SK-N-SH (cell line): ENCODE results near the gene SUN5. TPM values are rescaled to one million over a fixed set of nuclear protein-coding genes. Genes with fewer than 3 reads are reported as not detected.

Experiments used
- CTCF ChIA-PET: fragments of 300-600, 350-600 bp; formaldehyde crosslinking; extraction: SDS; loops from one replicate; lab custom pipeline; 2021; lab: Yijun Ruan, JAX
- POLR2A ChIA-PET: fragments of 350-600 bp; sonication (Branson Sonifier 250); formaldehyde crosslinking; extraction: SDS; loops from one replicate; lab custom pipeline; 2020; ENCODE audit warnings: antibody characterized with exemption, inconsistent platforms; lab: Yijun Ruan, JAX
- DNase-seq: peaks from one replicate; pipeline ENCODE4 v3.0.0; 2012
- H2AFZ ChIP-seq: fragments of 200-600 bp; sonication (generic); 2 replicates; pipeline ENCODE4 v1.8.1; 2016; ENCODE audit warnings: antibody characterized with exemption, mild to moderate bottlenecking, low read depth
- H3F3A ChIP-seq: fragments of 200-600 bp; sonication (generic); replicated peaks from 2 replicates; pipeline ENCODE3; 2016; ENCODE audit warnings: antibody characterized with exemption, mild to moderate bottlenecking; ENCODE audit not compliant: insufficient read depth
- H3K27ac ChIP-seq, 2 experiments: fragments of 200-500 bp in 1 of 2; fragments of 200-600 bp in 1 of 2; sonication (Bioruptor generic) in 1 of 2; sonication (generic), shearing (Covaris generic) in 1 of 2; 2 replicates each; pipeline versions ENCODE4 v1.5.1 to v1.6.1; 2014 to 2016; ENCODE audit warnings: low read depth in 2 of 2, inconsistent platforms in 1 of 2, low read length in 1 of 2, mild to moderate bottlenecking in 1 of 2, mixed read lengths in 1 of 2
- H3K27me3 ChIP-seq: fragments of 200-600 bp; sonication (generic), shearing (Covaris generic); 2 replicates; pipeline ENCODE4 v1.6.1; 2016; ENCODE audit warnings: mixed run types; ENCODE audit not compliant: insufficient read depth
- H3K36me3 ChIP-seq, 2 experiments: fragments of 200-500 bp in 1 of 2; fragments of 200-600 bp in 1 of 2; sonication (Bioruptor generic) in 1 of 2; sonication (generic) in 1 of 2; replicated peaks in 1 of 2; 2 replicates each; pipeline versions ENCODE3 to v1.5.1; 2014 to 2016; ENCODE audit warnings: low read length in 1 of 2, mild to moderate bottlenecking in 1 of 2; ENCODE audit not compliant: insufficient read depth in 2 of 2, control insufficient read depth in 1 of 2
- H3K4me1 ChIP-seq, 2 experiments: fragments of 200-500 bp in 1 of 2; fragments of 200-600 bp in 1 of 2; sonication (Bioruptor generic) in 1 of 2; sonication (generic), shearing (Covaris generic) in 1 of 2; 2 replicates each; pipeline versions ENCODE4 v1.5.1 to v1.6.1; 2014 to 2016; ENCODE audit warnings: low read depth in 1 of 2, low read length in 1 of 2, mixed run types in 1 of 2; ENCODE audit not compliant: insufficient read depth in 2 of 2, control insufficient read depth in 1 of 2
- H3K4me2 ChIP-seq: fragments of 200-600 bp; sonication (generic), shearing (Covaris generic); 2 replicates; pipeline ENCODE4 v1.6.1; 2017; ENCODE audit warnings: mixed run types
- H3K4me3 ChIP-seq, 2 experiments: fragments of 200-500 bp in 1 of 2; fragments of 200-600 bp in 1 of 2; sonication (Bioruptor generic) in 1 of 2; sonication (generic), shearing (Covaris generic) in 1 of 2; 2 replicates each; pipeline versions ENCODE4 v1.5.1 to v1.8.1; 2014 to 2016; ENCODE audit warnings: low read depth in 2 of 2, inconsistent platforms in 1 of 2, low read length in 1 of 2, mild to moderate bottlenecking in 1 of 2, mixed read lengths in 1 of 2, moderate library complexity in 1 of 2
- H3K79me2 ChIP-seq: fragments of 200-600 bp; sonication (generic); 2 replicates; pipeline ENCODE4 v1.8.1; 2017; ENCODE audit warnings: mild to moderate bottlenecking; ENCODE audit not compliant: insufficient read depth
- H3K9ac ChIP-seq: fragments of 200-600 bp; sonication (generic); 2 replicates; pipeline ENCODE4 v1.6.1; 2017; ENCODE audit warnings: mixed run types
- H3K9me2 ChIP-seq: fragments of 200-600 bp; sonication (generic); 2 replicates; pipeline ENCODE4 v1.6.1; 2017; ENCODE audit warnings: mixed run types
- H3K9me3 ChIP-seq: fragments of 200-600 bp; sonication (generic); 2 replicates; pipeline ENCODE4 v1.6.1; 2017; ENCODE audit warnings: mixed run types, mild to moderate bottlenecking, moderate library complexity
- H4K20me1 ChIP-seq: fragments of 200-600 bp; sonication (generic); 2 replicates; pipeline ENCODE4 v1.6.1; 2017; ENCODE audit warnings: mild to moderate bottlenecking, mixed run types; ENCODE audit not compliant: insufficient read depth
- CHD2 ChIP-seq: fragments of 150-350 bp; IDR thresholded peaks from 2 replicates; pipeline ENCODE4 v1.6.1; 2018; ENCODE audit warnings: low read length; ENCODE audit not compliant: partially characterized antibody
- CTCF ChIP-seq: fragments of 200-600 bp; sonication (generic); IDR thresholded peaks from 2 replicates; pipeline ENCODE4 v1.6.1; 2017; ENCODE audit warnings: antibody characterized with exemption, mild to moderate bottlenecking, moderate library complexity
- ELF1 ChIP-seq: IDR thresholded peaks from 2 replicates; pipeline ENCODE4 v1.4.0; 2012
- FOSL2 ChIP-seq: IDR thresholded peaks from 2 replicates; pipeline ENCODE4 v1.4.0; 2012; ENCODE audit warnings: low read depth, mild to moderate bottlenecking, moderate library complexity, borderline replicate concordance
- MXI1 ChIP-seq: IDR thresholded peaks from 2 replicates; pipeline ENCODE4 v1.6.1; 2012; ENCODE audit warnings: mild to moderate bottlenecking, low read depth, low read length, improper control_type of control experiment
- POLR2AphosphoS5 ChIP-seq: IDR thresholded peaks from 2 replicates; pipeline ENCODE4 v1.6.1; 2012; ENCODE audit warnings: low read depth, low read length
- SIN3A ChIP-seq: IDR thresholded peaks from 2 replicates; pipeline ENCODE4 v1.6.1; 2012; ENCODE audit warnings: low read depth, mild to moderate bottlenecking, low read length, moderate library complexity, borderline replicate concordance
- SMC3 ChIP-seq: IDR thresholded peaks from 2 replicates; pipeline ENCODE4 v1.6.1; 2012; ENCODE audit warnings: low read depth, low read length, improper control_type of control experiment
- TAF1 ChIP-seq: IDR thresholded peaks from 2 replicates; pipeline ENCODE4 v1.6.1; 2012; ENCODE audit warnings: low read depth, mild to moderate bottlenecking, low read length, moderate library complexity, borderline replicate concordance
- TCF12 ChIP-seq: IDR thresholded peaks from 2 replicates; pipeline ENCODE4 v1.4.0; 2012
- WGBS: methylation state at CpG from one replicate; pipeline ENCODE4 v1.1.6; 2017; ENCODE audit warnings: low lambda C conversion rate; 5-methylcytosine and 5-hydroxymethylcytosine counted together
- polyA plus RNA-seq, 3 experiments: library from polyadenylated mRNA; depleted of rRNA; stranded (reverse); fragments of >200 nt; gene quantifications; 2 replicates each; pipeline ENCODE4 v1.2.3, GENCODE V29; 2012
- TF ChIP-seq, protein P1 (sequence below): IDR thresholded peaks from 2 replicates; pipeline ENCODE4 v1.6.1; 2012; ENCODE audit warnings: mild to moderate bottlenecking, low read depth, low read length, moderate library complexity

Gene SUN5
- polyA plus RNA-seq, 1 of the 3 experiments (the other 2 are of a cell fraction): not detected

- TF ChIP-seq CHD2 (no peak), POLR2AphosphoS5 (no peak), TAF1 (no peak), TCF12 (no peak), SIN3A (no peak)
Observed at GRCh38 chr20:33021879-33022278, 17.6 kb upstream of the SUN5 start (continued).

GRCh38 chr20:33020278-33021161, 16.3 kb upstream of the SUN5 start:
- TF ChIP-seq, protein P1, sequence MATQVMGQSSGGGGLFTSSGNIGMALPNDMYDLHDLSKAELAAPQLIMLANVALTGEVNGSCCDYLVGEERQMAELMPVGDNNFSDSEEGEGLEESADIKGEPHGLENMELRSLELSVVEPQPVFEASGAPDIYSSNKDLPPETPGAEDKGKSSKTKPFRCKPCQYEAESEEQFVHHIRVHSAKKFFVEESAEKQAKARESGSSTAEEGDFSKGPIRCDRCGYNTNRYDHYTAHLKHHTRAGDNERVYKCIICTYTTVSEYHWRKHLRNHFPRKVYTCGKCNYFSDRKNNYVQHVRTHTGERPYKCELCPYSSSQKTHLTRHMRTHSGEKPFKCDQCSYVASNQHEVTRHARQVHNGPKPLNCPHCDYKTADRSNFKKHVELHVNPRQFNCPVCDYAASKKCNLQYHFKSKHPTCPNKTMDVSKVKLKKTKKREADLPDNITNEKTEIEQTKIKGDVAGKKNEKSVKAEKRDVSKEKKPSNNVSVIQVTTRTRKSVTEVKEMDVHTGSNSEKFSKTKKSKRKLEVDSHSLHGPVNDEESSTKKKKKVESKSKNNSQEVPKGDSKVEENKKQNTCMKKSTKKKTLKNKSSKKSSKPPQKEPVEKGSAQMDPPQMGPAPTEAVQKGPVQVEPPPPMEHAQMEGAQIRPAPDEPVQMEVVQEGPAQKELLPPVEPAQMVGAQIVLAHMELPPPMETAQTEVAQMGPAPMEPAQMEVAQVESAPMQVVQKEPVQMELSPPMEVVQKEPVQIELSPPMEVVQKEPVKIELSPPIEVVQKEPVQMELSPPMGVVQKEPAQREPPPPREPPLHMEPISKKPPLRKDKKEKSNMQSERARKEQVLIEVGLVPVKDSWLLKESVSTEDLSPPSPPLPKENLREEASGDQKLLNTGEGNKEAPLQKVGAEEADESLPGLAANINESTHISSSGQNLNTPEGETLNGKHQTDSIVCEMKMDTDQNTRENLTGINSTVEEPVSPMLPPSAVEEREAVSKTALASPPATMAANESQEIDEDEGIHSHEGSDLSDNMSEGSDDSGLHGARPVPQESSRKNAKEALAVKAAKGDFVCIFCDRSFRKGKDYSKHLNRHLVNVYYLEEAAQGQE: no peak
- TF ChIP-seq CTCF (no peak), MXI1 (no peak), SMC3 (no peak), FOSL2 (no peak), CHD2 (no peak), ELF1 (no peak)
- Histone ChIP-seq H3K9me2 (no peaks in the 10 kb centered on the region), H4K20me1 (no peaks in the 10 kb centered on the region), H3K36me3 (no peaks in the 10 kb centered on the region), H3F3A (no peaks in the 10 kb centered on the region), H3K79me2 (no peaks in the 10 kb centered on the region), H3K9ac (no peak overlapping the region), H3K27me3 (peaks cover 30% of the 10 kb centered on the region), H3K27ac (no peak overlapping the region), H3K9me3 (no peaks in the 10 kb centered on the region), H3K4me2 (no peak overlapping the region), H2AFZ (no peak overlapping the region), H3K4me3 (no peak overlapping the region), H3K4me1 (no peaks in the 10 kb centered on the region)
- CTCF ChIA-PET: no interaction called here
- no peak for DNase-seq
- POLR2A ChIA-PET: no interaction called here
- WGBS: 23% methylated on average over 10 of the region's 18 CpGs
